GM18907 (cell line): ENCODE results near the gene TMEM95.

Source experiments
- ATAC-seq: cut with Tn5 transposase; IDR thresholded peaks from one replicate; pipeline ENCODE4 v1.9.1; 2021; ENCODE audit warnings: mild to moderate bottlenecking, moderate library complexity; ENCODE audit not compliant: unreplicated experiment

TMEM95 gene

GRCh38 chr17:7355053-7355452 is at the start of gene TMEM95:
TSS of gene TMEM95 (plus strand) at chr17:7355156. CDS start at chr17:7355205, 49 bp downstream.
- ATAC-seq: no peak

- ATAC-seq: peak; percentile 77
Observed at GRCh38 chr17:7306911-7307685, 47.9 kb upstream of the TMEM95 start, which contains the start of gene EIF5A. TSS of gene EIF5A (plus strand) at chr17:7307628. CDS start at chr17:7309636, 2,008 bp downstream.

GRCh38 chr17:7307686-7308624 is 47.0 kb upstream of the TMEM95 start:
- no peak for ATAC-seq

GRCh38 chr17:7308625-7309433 is 46.1 kb upstream of the TMEM95 start:
- ATAC-seq: peak; percentile 25

- ATAC-seq: no peak
Observed at GRCh38 chr17:7309628-7310027, 45.3 kb upstream of the TMEM95 start.

GRCh38 chr17:7311110-7311705 is 43.7 kb upstream of the TMEM95 start:
- ATAC-seq: no peak

GRCh38 chr17:7312432-7313087 is 42.4 kb upstream of the TMEM95 start:
- ATAC-seq: no peak

- no peak for ATAC-seq
Observed at GRCh38 chr17:7313088-7313889, 41.7 kb upstream of the TMEM95 start.

GRCh38 chr17:7313890-7314718 is 40.9 kb upstream of the TMEM95 start:
- ATAC-seq: no peak

- peak; percentile 61 for ATAC-seq
Observed at GRCh38 chr17:7314719-7315569, 40.0 kb upstream of the TMEM95 start, which contains the start of gene GPS2. TSS of gene GPS2 (minus strand) at chr17:7315360. CDS start at chr17:7315052, 308 bp downstream.

GRCh38 chr17:7315570-7316235 is 39.3 kb upstream of the TMEM95 start:
- ATAC-seq: no peak

GRCh38 chr17:7317161-7317803 is 37.7 kb upstream of the TMEM95 start:
- no peak for ATAC-seq

- no peak for ATAC-seq
Observed at GRCh38 chr17:7318121-7318860, 36.7 kb upstream of the TMEM95 start.

GRCh38 chr17:7321466-7321865 is 33.5 kb upstream of the TMEM95 start:
- ATAC-seq: no peak

- no peak for ATAC-seq
Observed at GRCh38 chr17:7322520-7323194, 32.3 kb upstream of the TMEM95 start.
